Cerebellar cortex (tissue), 1 donor: Measurements from ENCODE around the gene LRP1B.

Experiments used
- DNase-seq: peaks from one replicate; pipeline ENCODE4 v3.0.0-alpha.2; 2015; ENCODE audit warnings: low spot score

Gene LRP1B

GRCh38 chr2:140892911-140893637, 1237.7 kb downstream of the LRP1B start:
- no peak for DNase-seq

GRCh38 chr2:140892436-140892835, 1238.4 kb downstream of the LRP1B start:
- no peak for DNase-seq

GRCh38 chr2:140891614-140892212, 1239.1 kb downstream of the LRP1B start:
- no peak for DNase-seq

- no peak for DNase-seq
Observed at GRCh38 chr2:140882671-140883620, 1247.9 kb downstream of the LRP1B start.

- no peak for DNase-seq
Observed at GRCh38 chr2:140880573-140880972, 1250.2 kb downstream of the LRP1B start.

- no peak for DNase-seq
Observed at GRCh38 chr2:140876015-140876414, 1254.8 kb downstream of the LRP1B start.

- DNase-seq = no peak
Observed at GRCh38 chr2:140873915-140874531, 1256.8 kb downstream of the LRP1B start.

- no peak for DNase-seq
Observed at GRCh38 chr2:140869925-140870324, 1260.9 kb downstream of the LRP1B start.

- DNase-seq = no peak
Observed at GRCh38 chr2:140869107-140869506, 1261.7 kb downstream of the LRP1B start.

GRCh38 chr2:140865837-140866236, 1265.0 kb downstream of the LRP1B start:
- no peak for DNase-seq

- peak; percentile 70 for DNase-seq
Observed at GRCh38 chr2:140863713-140864112, 1267.1 kb downstream of the LRP1B start.

GRCh38 chr2:140862181-140862580, 1268.6 kb downstream of the LRP1B start:
- DNase-seq = no peak

GRCh38 chr2:140861666-140862065, 1269.2 kb downstream of the LRP1B start:
- no peak for DNase-seq

- DNase-seq = no peak
Observed at GRCh38 chr2:140855471-140855870, 1275.3 kb downstream of the LRP1B start.

- no peak for DNase-seq
Observed at GRCh38 chr2:140851258-140851981, 1279.4 kb downstream of the LRP1B start.

GRCh38 chr2:140843186-140843585, 1287.6 kb downstream of the LRP1B start:
- no peak for DNase-seq

GRCh38 chr2:140842110-140842509, 1288.7 kb downstream of the LRP1B start:
- no peak for DNase-seq

- DNase-seq = no peak
Observed at GRCh38 chr2:140841141-140841540, 1289.7 kb downstream of the LRP1B start.

- no peak for DNase-seq
Observed at GRCh38 chr2:140836826-140837225, 1294.0 kb downstream of the LRP1B start.

GRCh38 chr2:140835079-140835478, 1295.7 kb downstream of the LRP1B start:
- DNase-seq = no peak

- no peak for DNase-seq
Observed at GRCh38 chr2:140814141-140814540, 1316.7 kb downstream of the LRP1B start.

GRCh38 chr2:140808820-140809219, 1322.0 kb downstream of the LRP1B start:
- DNase-seq = no peak
